OCI-LY1 (cell line): ENCODE data around the gene NEXMIF.

ENCODE experiments used
- H2AFZ ChIP-seq: fragments of 200-600 bp; sonication (generic), shearing (Covaris generic); 2 replicates; pipeline ENCODE4 v1.6.0; 2014; ENCODE audit warnings: antibody characterized with exemption, mild to moderate bottlenecking, low read length
- H3F3A ChIP-seq: fragments of 200-600 bp; sonication (generic), shearing (Covaris generic); 2 replicates; pipeline ENCODE4 v1.6.0; 2014; ENCODE audit warnings: mild to moderate bottlenecking, antibody characterized with exemption, low read length, moderate library complexity; ENCODE audit not compliant: insufficient read depth
- H3K27ac ChIP-seq: fragments of 200-600 bp; sonication (generic); 2 replicates; pipeline ENCODE4 v1.5.1; 2014; ENCODE audit warnings: low read length, mixed run types, mild to moderate bottlenecking, low read depth; ENCODE audit not compliant: poor library complexity, severe bottlenecking
- H3K27me3 ChIP-seq: fragments of 200-600 bp; sonication (generic); 2 replicates; pipeline ENCODE4 v1.6.0; 2014; ENCODE audit warnings: antibody characterized with exemption, mild to moderate bottlenecking, low read length, moderate library complexity; ENCODE audit not compliant: insufficient read depth
- H3K36me3 ChIP-seq: fragments of 200-600 bp; sonication (generic); 2 replicates; pipeline ENCODE4 v1.6.1; 2014; ENCODE audit warnings: mild to moderate bottlenecking, antibody characterized with exemption, low read length, moderate library complexity, mixed read lengths; ENCODE audit not compliant: insufficient read depth
- H3K4me1 ChIP-seq: fragments of 200-600 bp; sonication (generic); 2 replicates; pipeline ENCODE4 v1.5.1; 2014; ENCODE audit warnings: mild to moderate bottlenecking, low read length, moderate library complexity; ENCODE audit not compliant: insufficient read depth, severe bottlenecking
- H3K4me2 ChIP-seq: fragments of 200-600 bp; sonication (generic), shearing (Covaris generic); 2 replicates; pipeline ENCODE4 v1.6.1; 2014; ENCODE audit warnings: low read length
- H3K4me3 ChIP-seq: fragments of 200-600 bp; sonication (generic); 2 replicates; pipeline ENCODE4 v1.5.1; 2014; ENCODE audit warnings: low read length, low read depth, mild to moderate bottlenecking, mixed read lengths; ENCODE audit not compliant: poor library complexity, severe bottlenecking
- H3K79me2 ChIP-seq: fragments of 200-600 bp; shearing (Covaris generic); 2 replicates; pipeline ENCODE4 v1.6.1; 2016; ENCODE audit warnings: mixed run types, low read length, mixed read lengths; ENCODE audit not compliant: insufficient read depth
- H3K9ac ChIP-seq: fragments of 200-600 bp; sonication (generic), shearing (Covaris generic); 2 replicates; pipeline ENCODE4 v1.6.1; 2014; ENCODE audit warnings: mild to moderate bottlenecking, low read length, mixed read lengths
- H3K9me2 ChIP-seq: fragments of 200-600 bp; sonication (generic), shearing (Covaris generic); 2 replicates; pipeline ENCODE4 v1.6.1; 2014; ENCODE audit warnings: low read depth, mild to moderate bottlenecking, low read length, mixed read lengths
- H3K9me3 ChIP-seq: fragments of 200-600 bp; shearing (Covaris generic); 2 replicates; pipeline ENCODE4 v1.6.1; 2014; ENCODE audit warnings: low read length, mixed read lengths
- H4K20me1 ChIP-seq: fragments of 200-600 bp; sonication (generic), shearing (Covaris generic); 2 replicates; pipeline ENCODE4 v1.6.0; 2016; ENCODE audit warnings: mild to moderate bottlenecking, low read length; ENCODE audit not compliant: insufficient read depth
- EZH2 ChIP-seq: fragments of 200-600 bp; sonication (generic), shearing (Covaris generic); IDR thresholded peaks from 2 replicates; pipeline ENCODE4 v1.8.0; 2017; ENCODE audit warnings: borderline replicate concordance, mixed run types, mild to moderate bottlenecking, antibody characterized with exemption, low read length, moderate library complexity, mixed read lengths
- TF ChIP-seq, protein P1 (sequence below): fragments of 200-600 bp; sonication (generic), shearing (Covaris generic); IDR thresholded peaks from 2 replicates; pipeline ENCODE4 v1.5.1; 2017; ENCODE audit warnings: mild to moderate bottlenecking, antibody characterized with exemption, low read length, moderate library complexity, mixed read lengths

Gene NEXMIF

DNA sequence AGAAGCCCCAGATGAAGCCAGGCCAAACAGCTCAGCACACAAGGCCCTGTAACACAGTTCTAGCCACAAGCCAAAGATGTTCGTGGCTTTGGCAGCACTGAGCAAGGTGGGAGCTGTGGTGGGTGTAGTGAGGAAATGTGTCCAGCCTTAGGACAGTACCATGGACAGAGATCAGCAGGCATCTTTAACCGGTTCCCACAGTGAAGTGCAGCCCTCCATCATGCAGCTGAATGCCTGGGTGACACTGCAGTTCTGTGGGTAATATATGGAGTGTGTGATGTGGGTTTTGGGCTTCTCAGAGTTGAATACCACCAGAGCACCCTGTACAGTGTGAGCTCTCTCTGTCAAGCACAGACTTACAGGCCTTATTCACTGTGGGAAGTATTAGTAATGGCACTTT, 6.0 kb upstream of the NEXMIF start:
- Histone ChIP-seq H3K79me2 (no peaks in the 10 kb centered on the region), H3K9ac (no peak overlapping the region), H3F3A (no peaks in the 10 kb centered on the region), H3K4me2 (no peak overlapping the region), H3K36me3 (no peaks in the 10 kb centered on the region), H2AFZ (no peak overlapping the region), H3K9me2 (no peaks in the 10 kb centered on the region), H4K20me1 (no peaks in the 10 kb centered on the region), H3K9me3 (no peaks in the 10 kb centered on the region), H3K27me3 (no peaks in the 10 kb centered on the region), H3K27ac (no peak overlapping the region), H3K4me1 (no peaks in the 10 kb centered on the region), H3K4me3 (no peak overlapping the region)
- TF ChIP-seq EZH2: no peak
- TF ChIP-seq, protein P1, sequence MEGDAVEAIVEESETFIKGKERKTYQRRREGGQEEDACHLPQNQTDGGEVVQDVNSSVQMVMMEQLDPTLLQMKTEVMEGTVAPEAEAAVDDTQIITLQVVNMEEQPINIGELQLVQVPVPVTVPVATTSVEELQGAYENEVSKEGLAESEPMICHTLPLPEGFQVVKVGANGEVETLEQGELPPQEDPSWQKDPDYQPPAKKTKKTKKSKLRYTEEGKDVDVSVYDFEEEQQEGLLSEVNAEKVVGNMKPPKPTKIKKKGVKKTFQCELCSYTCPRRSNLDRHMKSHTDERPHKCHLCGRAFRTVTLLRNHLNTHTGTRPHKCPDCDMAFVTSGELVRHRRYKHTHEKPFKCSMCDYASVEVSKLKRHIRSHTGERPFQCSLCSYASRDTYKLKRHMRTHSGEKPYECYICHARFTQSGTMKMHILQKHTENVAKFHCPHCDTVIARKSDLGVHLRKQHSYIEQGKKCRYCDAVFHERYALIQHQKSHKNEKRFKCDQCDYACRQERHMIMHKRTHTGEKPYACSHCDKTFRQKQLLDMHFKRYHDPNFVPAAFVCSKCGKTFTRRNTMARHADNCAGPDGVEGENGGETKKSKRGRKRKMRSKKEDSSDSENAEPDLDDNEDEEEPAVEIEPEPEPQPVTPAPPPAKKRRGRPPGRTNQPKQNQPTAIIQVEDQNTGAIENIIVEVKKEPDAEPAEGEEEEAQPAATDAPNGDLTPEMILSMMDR: no peak

DNA sequence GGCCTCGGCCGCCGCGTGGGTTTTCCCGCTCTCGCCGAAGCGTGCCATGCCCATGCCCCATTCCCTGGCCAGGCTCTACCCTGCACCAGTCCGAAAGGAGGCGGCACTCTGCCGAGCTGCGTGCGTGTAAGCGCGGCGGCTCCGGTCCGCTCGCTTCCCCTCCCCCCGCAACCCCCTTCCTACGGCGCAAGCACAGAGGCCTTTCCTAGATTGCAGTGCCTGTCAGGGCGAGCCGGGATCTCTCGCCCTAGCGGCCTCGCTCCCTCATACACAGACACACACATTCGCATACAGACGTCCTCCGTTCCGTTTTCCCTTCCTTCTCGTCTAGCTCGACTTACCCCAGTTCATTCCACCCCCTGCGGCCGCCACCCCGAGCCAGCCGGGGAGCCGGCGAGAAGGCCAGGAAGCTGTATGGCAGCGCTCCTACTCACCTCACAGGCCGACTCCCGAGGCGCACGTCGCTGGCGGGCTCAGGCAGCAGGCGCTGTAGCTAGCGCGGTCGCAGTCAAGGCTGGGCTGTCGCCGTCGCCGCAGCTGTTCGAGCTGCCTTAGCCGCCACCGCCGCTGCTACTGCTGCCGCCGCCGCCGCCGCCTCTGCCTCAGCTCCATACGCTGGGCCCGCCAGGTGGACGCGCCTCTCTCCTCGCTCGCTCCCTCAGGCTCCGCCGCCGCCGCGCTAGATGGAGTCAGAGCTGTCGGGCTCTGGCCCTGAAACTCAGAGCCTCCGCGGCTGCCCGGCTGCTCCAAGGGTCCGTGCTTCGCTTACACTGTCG, 615 bp downstream of the NEXMIF start:
- H3K4me2 ChIP-seq: no peak overlapping the region
- H2AFZ ChIP-seq: no peak overlapping the region
- no peak overlapping the region for H3K4me3 ChIP-seq
- no peaks in the 10 kb centered on the region for H3K36me3 ChIP-seq
- H3K9me2 ChIP-seq: no peaks in the 10 kb centered on the region
- H3K9ac ChIP-seq: no peak overlapping the region
- H3F3A ChIP-seq: no peaks in the 10 kb centered on the region
- no peaks in the 10 kb centered on the region for H4K20me1 ChIP-seq
- H3K27ac ChIP-seq: no peak overlapping the region
- H3K9me3 ChIP-seq: no peaks in the 10 kb centered on the region
- TF ChIP-seq, protein P1: no peak
- no peak for TF ChIP-seq EZH2
- H3K79me2 ChIP-seq: no peaks in the 10 kb centered on the region
- no peaks in the 10 kb centered on the region for H3K27me3 ChIP-seq
- H3K4me1 ChIP-seq: no peaks in the 10 kb centered on the region

DNA sequence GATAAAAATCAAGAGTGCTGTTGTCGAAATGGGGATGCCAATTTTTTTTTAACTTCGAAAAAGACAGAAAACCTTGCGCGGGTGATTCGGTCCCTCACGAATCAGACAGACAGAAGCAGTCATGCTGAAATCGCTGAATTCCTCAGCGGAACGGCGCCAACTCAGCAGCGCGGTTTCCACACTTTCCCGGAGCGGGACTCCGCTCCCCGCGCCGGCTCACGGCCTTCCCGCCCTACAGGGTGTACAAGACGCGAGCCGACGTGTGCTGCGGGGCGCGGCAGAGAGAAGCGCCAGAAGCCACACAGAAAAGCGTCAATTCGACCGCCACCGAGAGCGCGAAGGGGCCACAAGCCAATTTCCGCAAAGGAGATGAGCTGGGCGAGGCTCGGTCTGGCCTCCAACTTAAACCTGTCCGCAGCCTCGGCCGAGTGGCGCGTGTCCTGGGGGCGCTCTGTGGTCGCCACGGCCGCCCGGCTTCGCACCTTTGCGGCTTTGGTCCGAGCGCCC, 1.3 kb downstream of the NEXMIF start:
- H3F3A ChIP-seq: no peaks in the 10 kb centered on the region
- no peak for TF ChIP-seq EZH2
- TF ChIP-seq, protein P1: no peak
- no peaks in the 10 kb centered on the region for H3K79me2 ChIP-seq
- H3K4me1 ChIP-seq: no peaks in the 10 kb centered on the region
- H3K9me2 ChIP-seq: no peaks in the 10 kb centered on the region
- no peaks in the 10 kb centered on the region for H3K27me3 ChIP-seq
- no peak overlapping the region for H3K27ac ChIP-seq
- no peaks in the 10 kb centered on the region for H4K20me1 ChIP-seq
- H3K4me3 ChIP-seq: no peak overlapping the region
- H3K4me2 ChIP-seq: no peak overlapping the region
- H2AFZ ChIP-seq: no peak overlapping the region
- no peak overlapping the region for H3K9ac ChIP-seq
- H3K9me3 ChIP-seq: no peaks in the 10 kb centered on the region
- H3K36me3 ChIP-seq: no peaks in the 10 kb centered on the region
